ENCODE data around the gene TSPAN12.
A peak's percentile ranks its signal among the peaks of the same experiment; 100 is the strongest.
"Not testable (repeated sequence)": the region's sequence is repeated elsewhere in the genome, so short reads cannot be mapped to it uniquely, and the experiment has no call there.

TSPAN12 gene, protein sequence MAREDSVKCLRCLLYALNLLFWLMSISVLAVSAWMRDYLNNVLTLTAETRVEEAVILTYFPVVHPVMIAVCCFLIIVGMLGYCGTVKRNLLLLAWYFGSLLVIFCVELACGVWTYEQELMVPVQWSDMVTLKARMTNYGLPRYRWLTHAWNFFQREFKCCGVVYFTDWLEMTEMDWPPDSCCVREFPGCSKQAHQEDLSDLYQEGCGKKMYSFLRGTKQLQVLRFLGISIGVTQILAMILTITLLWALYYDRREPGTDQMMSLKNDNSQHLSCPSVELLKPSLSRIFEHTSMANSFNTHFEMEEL

DNA sequence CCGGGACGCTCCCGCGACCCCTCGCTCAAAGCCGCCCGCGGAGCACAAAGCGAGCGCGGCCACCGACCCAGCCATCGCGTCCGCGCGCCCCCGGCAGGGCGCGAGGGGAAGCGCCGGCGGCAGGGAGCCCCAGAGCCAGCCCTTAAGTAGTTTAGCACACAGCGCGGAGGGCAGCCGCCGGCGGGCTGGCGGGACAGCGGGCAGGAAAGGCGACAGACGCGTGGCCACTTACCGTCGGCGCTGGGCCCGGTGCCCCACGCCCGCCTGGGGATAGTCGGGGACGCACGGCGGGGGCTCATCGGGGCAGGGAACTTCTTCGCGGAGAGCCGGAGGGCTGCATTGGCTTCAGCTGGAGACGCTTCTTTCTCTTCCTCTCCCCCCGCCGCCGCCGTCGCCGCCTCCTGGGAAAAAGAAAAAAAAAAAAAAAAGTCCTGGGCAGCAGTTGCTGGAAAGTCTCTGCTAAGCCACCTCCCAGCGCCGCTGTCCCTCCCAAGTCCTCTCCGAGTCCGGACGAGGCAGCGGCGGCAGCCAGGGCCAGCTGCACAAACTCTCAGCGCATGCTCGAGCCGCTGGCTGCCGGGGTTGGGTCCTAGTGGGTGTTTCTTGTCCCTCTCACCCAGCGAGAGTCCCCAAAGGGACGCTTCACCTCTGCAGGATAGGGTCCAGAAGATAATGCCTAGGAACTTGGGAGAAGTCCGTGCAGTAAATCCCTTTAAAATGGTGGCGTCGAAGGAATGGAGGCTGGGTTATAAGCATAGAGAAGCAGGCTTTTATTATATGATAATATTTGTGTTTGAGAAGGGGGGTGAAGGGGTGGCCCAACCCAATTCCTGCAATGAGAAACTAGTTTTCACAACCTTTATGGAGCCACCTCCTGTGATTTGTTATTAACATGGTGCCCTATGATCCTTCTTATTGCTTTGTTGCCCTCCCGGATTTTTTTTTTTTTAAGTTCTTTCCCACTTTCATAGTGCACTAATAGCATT, at the start of gene TSPAN12:
TSS of gene TSPAN12 (minus strand) at position 557 of the 986 bp plus-strand sequence. CDS start 1,381 bp downstream, outside the sequence.
- DNase-seq = peak; percentile 51 to 62

DNA sequence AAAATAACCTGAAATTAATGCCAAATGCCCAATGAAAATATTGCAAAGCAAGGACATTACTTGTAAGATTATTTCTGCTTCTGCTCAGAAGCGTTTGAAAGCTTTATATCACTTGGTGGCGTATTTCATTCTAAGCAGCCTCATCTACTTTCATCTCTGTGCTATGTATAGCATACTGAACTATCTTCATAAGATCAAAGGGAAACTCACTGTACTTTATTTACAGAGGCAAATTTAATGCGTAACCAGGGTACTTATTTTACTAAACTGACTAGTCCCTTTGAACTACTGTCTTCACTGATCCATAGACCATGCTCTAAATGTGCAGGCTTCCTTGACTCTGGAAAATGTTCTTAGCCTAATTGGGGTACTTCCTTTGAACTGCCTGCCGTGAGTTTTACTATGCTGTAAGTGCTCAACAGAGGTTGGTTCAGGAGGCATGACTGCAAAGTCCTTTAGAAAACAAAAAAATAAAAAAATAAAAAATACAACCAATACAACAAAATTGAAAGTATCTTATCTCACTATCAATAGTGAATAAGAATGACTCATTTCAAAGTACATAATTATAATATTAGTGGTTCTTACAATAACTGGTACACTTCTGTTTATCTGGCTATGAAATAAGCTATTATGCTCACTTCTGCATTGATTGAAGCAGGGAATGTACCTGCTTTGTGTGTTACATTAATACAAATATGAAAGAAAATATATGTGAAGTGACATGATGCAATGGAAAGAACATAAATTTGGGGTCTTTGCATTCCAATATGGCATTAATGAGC, 41.0 kb upstream of the TSPAN12 start:
- DNase-seq = no peak

DNA sequence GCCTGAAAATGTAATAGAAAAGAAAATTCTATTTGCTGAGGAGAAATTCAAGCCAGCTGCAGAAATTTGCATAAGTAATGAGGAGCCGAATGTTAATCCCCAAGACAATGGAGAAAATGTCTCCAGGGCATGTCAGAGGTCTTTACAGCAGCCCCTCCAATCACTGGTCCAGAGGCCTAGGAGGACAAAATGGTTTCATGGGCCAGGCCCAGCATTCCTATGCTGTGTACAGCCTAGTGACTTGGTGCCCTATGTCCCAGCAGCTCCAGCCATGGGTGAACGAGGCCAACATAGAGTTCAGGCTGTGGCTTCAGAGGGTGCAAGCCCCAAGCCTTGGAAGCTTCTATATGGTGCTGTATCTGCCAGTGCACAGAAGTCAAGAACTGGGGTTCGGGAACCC, 37.3 kb upstream of the TSPAN12 start:
- not testable (repeated sequence) for DNase-seq

DNA sequence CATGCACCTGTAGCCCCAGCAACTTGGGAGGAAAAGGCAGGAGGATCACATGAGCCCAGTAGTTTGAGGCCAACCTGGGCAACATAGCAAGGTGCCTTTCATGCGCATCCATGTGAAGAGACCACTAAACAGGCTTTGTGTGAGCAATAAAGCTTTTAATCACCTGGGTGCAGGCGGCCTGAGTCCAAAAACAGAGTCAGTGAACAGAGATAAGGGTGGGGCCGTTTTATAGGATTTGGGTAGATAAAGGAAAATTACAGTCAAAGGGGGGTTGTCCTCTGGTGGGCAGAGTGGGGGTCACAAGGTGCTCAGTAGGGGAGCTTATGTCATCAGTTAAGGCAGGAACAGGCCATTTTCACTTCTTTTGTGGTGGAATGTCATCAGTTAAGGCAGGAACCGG, 27.7 kb upstream of the TSPAN12 start:
- not testable (repeated sequence) for DNase-seq

DNA sequence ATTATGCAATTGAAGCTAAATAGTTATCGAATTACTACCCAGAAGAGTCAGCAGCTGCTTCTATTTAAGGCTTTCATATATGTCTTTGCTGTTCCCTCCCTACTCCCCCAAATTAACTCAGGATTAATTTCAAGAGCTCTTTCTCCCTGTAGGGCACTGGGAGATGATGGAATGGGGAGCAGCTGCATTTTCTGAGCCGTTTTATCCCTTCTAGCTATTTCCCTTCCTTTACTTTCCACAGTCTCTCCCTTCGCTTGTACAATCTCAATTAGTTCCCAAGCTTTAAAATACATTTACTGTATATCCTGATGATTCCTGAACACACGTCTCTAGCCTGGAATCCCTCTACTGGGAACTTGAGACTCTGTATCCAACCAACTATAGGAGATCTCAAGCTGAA, 19.8 kb upstream of the TSPAN12 start:
- no peak for DNase-seq

DNA sequence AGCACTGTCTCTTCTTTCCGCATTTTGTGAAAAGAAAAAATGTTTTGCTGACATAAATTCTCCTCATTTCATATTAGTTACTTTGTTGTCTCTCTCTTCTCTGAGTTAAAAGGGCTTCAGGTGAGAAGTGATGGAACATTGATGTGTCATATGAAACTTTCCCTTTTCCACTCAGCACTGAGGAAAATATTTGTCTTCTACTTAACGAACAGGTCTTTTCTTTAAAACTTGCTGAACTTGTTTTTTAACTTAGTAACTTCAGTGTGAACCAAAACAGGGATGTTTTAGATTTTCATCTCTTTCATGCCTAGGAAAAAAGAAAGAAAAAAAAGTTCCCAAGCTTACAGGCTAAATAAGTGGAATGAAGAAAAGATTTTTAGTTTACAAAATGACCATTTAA, 19.0 kb upstream of the TSPAN12 start:
- no peak for DNase-seq

DNA sequence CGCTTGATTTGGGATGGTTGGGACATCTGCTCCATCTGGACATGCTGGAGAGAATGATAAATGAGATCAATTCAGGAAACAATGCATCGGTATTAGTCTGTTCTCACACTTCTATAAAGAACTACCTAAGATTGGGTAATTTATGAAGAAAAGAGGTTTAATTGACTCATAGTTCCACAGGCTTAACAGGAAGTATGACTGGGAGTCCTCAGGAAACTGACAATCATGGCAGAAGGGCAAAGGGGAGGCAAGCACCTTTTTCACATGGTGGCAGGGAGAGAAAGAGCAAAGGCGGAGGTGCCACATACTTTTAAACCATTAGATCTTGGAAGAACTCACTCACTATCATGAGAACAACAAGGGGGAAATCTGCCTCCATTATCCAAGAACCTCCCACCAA, 16.8 kb upstream of the TSPAN12 start:
- DNase-seq = no peak

DNA sequence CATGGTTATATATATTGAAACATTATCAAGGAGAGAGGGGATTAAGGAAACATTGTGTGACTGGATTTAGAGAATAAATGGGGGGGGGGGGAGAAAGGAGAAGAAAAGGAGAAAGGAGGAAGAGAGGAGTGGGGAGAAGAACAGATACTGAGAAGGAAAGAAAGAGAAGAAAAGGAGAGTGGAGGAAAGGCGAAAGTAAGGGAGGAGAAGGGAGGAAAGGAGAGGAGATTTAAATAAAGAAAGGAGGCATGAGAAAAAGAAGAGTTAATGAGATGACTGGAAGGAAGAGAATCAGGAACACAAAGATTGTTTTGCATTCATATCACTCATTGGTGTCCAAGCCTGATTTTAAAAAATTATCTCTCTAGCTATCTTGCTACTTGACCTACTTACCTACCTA, 16.1 kb upstream of the TSPAN12 start:
- no peak for DNase-seq

DNA sequence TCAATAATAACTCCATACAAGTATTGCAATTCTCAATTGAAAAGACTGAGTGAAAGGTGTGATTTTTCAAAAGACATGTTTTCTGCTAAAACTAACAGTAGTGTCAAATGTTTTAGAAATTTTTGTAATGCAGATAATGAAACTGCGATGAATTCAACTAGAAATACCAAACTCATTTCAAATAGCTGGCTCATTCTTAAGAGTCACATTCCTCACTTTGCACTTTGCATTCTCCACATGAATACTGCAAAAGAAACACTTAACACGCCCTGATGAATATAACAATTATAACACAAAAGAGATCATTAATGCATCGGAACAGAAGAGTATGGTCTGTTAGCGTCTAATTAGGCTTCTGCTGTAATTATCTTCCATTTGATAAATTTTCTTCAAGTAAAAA, 15.5 kb upstream of the TSPAN12 start:
- no peak for DNase-seq

DNA sequence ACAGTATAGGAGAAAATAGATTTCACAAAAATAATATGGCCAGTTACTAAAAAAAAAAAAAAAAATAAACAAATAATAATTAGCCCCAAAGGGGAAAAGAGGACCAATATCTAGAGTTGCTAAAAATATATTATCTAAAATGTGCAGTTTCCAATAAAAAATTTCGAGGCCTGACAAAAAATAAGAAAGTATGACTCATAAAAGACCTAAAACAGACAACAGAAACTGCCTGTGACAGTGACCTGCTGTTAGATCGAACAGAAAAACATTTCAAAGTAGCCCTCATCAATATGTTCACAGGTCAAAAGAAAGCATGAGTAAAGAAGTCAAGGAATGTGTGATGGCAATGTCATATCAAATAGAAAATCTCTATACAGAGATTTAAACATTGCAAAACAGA, 11.8 kb upstream of the TSPAN12 start:
- no peak for DNase-seq

DNA sequence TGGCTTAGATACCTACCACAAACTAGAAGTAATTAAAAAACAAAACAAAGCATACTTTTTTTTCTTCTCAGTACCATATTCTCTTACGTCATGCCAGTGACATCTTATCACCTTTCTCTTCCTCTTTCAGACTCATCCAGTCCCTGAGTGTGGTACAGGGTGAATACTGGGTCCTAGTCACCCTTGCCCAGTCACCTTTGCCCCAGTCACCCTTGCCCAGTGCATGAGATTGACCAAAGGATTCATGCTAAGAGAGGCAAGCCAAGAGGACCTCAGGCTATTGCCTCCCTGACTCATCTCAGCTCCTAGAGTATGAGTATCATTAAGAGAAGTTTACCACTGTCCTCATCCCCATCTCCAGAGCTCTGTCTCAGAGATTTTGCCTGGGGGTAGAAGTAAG, 10.0 kb upstream of the TSPAN12 start:
- no peak for DNase-seq

DNA sequence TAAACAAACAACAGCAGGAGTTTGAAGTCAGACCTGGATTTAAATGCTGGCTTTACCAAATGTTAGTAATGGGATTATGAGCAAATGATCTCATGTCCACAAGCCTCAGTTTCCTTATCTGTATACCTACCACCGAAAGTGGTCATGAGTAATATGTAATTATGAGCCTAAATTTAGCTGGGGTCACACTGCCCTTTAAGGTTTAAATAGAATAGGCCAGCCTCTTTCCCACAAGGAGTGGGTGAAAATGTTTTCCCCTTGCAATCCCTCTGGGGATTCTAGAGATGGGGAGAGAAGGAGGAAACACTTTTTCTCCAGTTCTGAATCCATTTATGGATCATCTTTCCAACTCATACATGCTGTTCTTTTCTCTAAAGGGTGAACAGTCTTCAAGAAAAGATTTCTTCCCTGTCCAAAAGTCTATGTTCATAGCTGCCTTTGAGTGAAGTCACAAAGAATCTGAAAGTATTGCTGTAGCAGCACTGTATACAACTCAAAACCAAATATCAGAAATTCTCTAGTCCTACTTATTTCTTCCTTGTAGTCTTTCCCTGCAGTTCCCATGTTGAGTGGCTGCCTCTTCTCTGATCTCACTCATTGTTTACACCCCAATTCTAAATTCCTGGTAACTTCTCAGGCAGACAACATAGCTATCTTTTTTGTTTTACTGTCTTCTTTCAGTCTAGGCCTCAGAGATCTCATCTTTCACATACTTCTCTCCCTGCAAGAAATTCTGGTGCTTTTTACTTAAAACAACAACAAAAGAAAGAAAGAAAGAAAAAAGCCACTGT, 7.4 kb upstream of the TSPAN12 start:
- no peak for DNase-seq

DNA sequence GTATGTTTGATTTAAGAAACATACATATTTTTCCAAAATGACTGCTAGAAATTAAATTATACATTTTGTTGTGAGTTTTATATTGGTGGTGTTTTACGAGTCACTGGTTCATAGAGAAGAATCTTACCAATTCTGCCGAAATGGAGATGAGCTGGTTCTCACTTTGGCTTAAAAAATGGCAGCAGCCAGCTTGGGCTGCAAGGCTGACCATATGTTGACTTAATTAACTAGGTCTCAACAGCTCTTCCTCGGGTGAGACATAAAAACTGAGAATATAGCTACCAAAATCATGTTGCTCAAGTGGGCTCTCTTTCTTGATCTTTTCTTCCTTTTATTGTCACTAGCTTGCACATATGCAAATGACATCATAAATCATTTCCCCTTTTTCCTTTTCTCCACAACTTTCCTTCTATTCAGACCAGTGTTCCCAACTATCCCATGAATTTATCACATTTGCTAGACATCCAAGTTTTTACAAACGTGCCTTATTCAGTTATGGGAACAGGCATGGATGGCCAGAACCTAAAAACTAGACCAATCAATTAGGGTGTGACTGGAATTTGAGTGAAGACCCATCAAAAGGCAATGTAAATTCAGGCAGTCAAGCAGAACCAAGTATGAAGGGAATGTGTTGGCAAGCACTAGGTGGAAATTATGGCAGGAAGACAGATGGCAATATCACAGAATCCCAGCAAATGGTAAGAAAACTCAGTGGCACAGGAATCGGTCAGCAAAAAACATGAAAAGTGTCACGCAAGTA, 6.4 kb upstream of the TSPAN12 start:
- DNase-seq = no peak

DNA sequence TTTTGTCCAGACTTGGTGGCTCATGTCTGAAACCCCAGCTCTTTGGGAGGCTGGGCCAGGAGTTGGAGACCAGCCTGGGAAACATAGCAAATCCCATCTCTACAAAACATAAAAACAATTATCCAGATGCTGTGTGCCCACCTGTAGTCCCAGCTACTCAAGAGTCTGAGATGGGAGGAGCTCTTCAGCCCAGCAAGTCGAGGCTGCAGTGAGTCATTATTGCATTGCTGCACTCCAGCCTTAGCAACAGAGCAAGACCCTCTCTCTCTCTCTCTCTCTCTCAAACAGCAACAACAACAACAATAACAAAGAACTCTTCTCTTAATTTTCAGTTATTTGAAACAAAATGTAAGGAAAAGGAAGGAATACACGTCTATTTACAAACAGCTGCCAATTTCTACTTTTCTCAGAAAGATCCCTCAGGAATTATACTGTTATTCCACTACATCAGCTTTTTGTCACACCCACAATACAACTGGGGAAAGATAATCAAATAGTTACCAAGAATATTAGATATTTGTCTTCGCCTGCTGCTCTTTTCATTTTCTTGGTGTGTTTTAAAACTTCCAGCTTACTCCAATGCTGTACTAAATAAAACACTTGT, 5.1 kb upstream of the TSPAN12 start:
- no peak for DNase-seq

DNA sequence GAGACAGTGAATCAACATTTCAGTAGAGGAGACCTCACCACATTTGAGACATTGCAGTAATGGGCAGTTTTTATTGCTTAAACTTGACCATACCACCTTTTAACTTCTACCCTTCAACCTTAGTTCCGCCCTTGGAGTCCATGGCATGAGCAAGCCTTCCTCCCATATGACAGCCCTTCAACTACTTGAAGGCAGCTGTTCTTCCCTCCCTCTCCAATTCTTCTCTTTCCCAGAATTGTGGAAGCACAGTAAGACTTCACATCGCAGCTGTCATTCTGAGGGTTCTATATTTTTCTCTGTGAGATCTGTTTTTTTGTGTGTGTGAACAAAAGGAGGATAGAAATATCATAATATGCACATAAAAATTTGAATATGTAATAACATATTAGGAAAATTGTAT, 2.2 kb upstream of the TSPAN12 start:
- DNase-seq = no peak

DNA sequence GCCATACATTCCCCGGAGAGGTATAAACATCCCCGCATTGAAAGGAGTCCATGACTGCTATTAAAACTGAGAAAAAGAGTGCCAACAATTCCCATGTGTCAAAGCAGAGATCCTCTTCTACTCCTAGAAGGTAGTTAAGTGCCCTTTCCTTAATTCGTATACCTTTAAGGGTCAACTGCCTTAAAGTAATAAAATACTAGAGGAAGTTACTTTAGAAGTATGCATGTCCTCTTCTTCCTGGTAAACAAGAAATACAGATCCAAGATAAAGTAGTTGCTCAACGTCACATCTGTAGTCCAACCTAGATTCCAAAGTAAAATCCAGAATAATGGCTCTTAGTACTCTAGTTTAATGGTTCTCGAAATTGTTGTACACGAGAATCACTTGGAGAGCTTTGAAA, 1.5 kb upstream of the TSPAN12 start:
- no peak for DNase-seq

DNA sequence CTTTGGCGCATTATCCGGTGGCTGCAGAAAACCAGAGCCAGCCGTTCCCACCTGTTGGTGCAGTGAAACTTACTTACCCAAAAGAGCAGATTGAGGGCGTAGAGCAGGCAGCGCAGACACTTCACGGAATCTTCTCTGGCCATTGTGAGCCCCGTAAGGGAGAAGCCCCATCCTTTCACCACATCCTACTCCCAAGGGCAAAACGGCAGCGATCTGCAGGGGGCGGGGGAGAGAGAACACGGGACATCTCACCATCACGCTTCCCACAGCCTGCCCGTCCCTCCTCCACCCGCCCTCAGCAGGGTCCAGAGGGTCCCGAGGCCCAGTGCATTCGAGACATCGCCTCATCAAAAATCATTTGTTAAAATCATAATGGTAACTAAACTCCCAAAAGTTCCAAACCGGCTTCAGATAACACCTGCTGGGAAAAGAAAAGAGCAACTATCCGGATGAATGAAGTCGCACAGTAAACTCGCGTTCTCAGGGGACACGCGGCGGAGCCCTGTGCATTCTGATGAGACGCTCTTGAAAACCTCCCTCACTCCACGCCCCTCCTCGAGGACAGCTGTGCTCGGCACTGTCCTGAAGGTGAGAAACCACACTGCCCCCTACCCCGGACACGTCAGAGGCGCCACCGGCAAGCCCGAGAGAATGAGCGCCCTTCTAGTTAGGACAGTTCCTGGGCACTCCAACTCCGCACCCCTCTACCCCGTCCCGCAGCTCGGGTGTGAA, 1.2 kb downstream of the TSPAN12 start:
- DNase-seq = no peak

DNA sequence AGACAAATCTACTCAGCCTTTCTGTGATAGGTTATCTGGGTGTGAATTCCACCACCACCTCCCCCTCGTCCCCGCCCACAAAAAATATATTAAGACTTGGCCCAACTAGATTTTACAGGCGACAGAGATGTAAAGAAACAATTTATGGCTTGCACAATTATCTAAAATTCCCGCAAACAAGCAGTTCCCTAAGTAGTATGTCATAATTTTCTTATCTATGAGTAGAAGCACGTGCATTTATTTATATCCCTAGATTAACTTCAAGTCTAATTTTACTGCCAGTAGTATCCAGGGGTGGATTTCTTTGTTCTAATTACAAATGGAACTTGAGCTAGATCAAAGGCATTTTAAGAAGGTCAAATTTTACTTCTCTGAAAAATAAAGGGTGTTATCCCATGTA, 1.7 kb downstream of the TSPAN12 start:
- DNase-seq = no peak

DNA sequence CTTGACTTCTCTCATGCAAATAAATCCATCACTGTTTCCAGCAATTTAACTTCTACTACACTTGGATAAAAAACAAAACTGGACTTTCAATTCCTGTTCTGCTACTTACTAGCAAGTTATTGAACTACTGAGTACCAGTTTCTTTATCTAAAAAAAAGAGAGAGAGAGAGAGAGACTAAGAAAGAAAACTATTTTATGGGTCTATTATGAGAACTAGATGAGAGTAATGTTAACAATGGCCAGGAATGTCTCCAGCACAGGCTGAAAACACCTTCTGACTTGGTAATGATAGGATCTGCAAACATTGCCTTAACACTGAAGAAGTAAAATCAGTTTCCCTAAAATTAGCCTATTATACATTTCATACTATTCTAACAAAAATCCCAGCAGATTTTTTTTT, 5.2 kb downstream of the TSPAN12 start:
- no peak for DNase-seq

DNA sequence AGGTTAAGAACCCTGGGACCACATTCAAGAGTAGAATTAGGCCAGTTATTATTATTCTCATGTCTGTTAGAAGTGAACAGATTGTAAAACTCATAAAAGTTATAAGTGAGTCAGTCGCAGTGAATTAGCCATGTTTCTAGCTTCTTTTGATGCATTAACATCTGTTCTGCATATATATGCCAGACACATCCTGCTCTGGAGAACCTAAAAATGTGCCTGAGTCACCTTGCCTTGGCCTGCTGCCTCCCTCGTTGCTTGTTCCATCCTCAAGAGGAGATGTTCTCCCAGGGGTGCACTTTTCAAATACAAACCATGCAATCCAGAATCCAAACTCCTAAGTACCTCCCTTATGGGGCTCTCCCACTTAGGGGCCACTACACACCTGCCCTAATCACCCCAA, 14.8 kb downstream of the TSPAN12 start:
- DNase-seq = no peak
